Bronchial epithelial cell (primary cell): ENCODE results near the gene FUT1. TPM values are rescaled to one million over a fixed set of nuclear protein-coding genes. Genes with fewer than 3 reads are reported as not detected.

Experiments
- DNase-seq: peaks from one replicate; pipeline ENCODE4 v3.0.0-alpha.2; 2010; ENCODE audit warnings: low read depth
- FAIRE-seq: peaks from 2 replicates; lab custom pipeline; 2011; peaks lifted over from hg19 to GRCh38; lab: Jason Lieb, UNC
- H3K27me3 ChIP-seq: 2 replicates; pipeline ENCODE4 v1.5.1; 2011; ENCODE audit warnings: low read length; ENCODE audit not compliant: control insufficient read depth, insufficient read depth
- H3K36me3 ChIP-seq: 2 replicates; pipeline ENCODE4 v1.5.1; 2011; ENCODE audit warnings: low read length; ENCODE audit not compliant: control insufficient read depth, insufficient read depth
- H3K4me3 ChIP-seq: 2 replicates; pipeline ENCODE4 v1.5.1; 2011; ENCODE audit warnings: mild to moderate bottlenecking, low read depth, low read length, control low read depth
- CTCF ChIP-seq: IDR thresholded peaks from 2 replicates; pipeline ENCODE4 v1.5.1; 2011; ENCODE audit warnings: mild to moderate bottlenecking, moderate library complexity, low read length, control low read depth, inconsistent platforms; ENCODE audit not compliant: insufficient read depth, severe bottlenecking
- total RNA-seq: library from RNA; depleted of rRNA; stranded (reverse); fragments of >200 nt; gene quantifications from 2 replicates; pipeline ENCODE4 v1.2.1, GENCODE V29; 2014

Gene FUT1
- total RNA-seq, 1 donor from 2014 or later: 12.1 TPM

GRCh38 chr19:48746110-48746509 is 6.3 kb downstream of the FUT1 start:
- Histone ChIP-seq H3K27me3 (no peaks in the 10 kb centered on the region), H3K4me3 (no peak overlapping the region), H3K36me3 (peaks cover 15% of the 10 kb centered on the region)
- DNase-seq (no peak), FAIRE-seq (no peak)
- no peak for TF ChIP-seq CTCF

- FAIRE-seq (no peak), DNase-seq (peak; percentile 48)
- H3K36me3 ChIP-seq: peaks cover 11% of the 10 kb centered on the region
- no peaks in the 10 kb centered on the region for H3K27me3 ChIP-seq
- no peak for TF ChIP-seq CTCF
- no peak overlapping the region for H3K4me3 ChIP-seq
These were observed 7.0 kb downstream of the FUT1 start for GRCh38 chr19:48745208-48745995.

- no peaks in the 10 kb centered on the region for H3K27me3 ChIP-seq
- no peak for TF ChIP-seq CTCF
- no peak overlapping the region for H3K4me3 ChIP-seq
- FAIRE-seq (no peak), DNase-seq (no peak)
- no peaks in the 10 kb centered on the region for H3K36me3 ChIP-seq
These were observed 10.3 kb downstream of the FUT1 start for GRCh38 chr19:48742096-48742495.

GRCh38 chr19:48741129-48741999 is 11.1 kb downstream of the FUT1 start:
- Histone ChIP-seq H3K4me3 (no peak overlapping the region), H3K36me3 (no peaks in the 10 kb centered on the region), H3K27me3 (no peaks in the 10 kb centered on the region)
- peak; percentile 32 for DNase-seq
- no peak for FAIRE-seq
- no peak for TF ChIP-seq CTCF

- peak within 1 kb of the TSS; percentile 44 for H3K4me3 ChIP-seq
- DNase-seq: no peak
- H3K36me3 ChIP-seq: no peaks in the 10 kb centered on the region
- TF ChIP-seq CTCF: no peak
- H3K27me3 ChIP-seq: no peaks in the 10 kb centered on the region
- FAIRE-seq: no peak
These were observed 12.1 kb downstream of the FUT1 start, which contains the start of gene RASIP1 for GRCh38 chr19:48740164-48740972. RASIP1 (minus strand) TSS chr19:48740610; CDS start chr19:48740282, 328 bp downstream.
